HG03108 (cell line): ENCODE results near the gene UNK.

Source experiments
- ATAC-seq: cut with Tn5 transposase; IDR thresholded peaks from one replicate; pipeline ENCODE4 v1.9.1; 2021; ENCODE audit warnings: moderate library complexity; ENCODE audit not compliant: unreplicated experiment

The UNK gene, protein sequence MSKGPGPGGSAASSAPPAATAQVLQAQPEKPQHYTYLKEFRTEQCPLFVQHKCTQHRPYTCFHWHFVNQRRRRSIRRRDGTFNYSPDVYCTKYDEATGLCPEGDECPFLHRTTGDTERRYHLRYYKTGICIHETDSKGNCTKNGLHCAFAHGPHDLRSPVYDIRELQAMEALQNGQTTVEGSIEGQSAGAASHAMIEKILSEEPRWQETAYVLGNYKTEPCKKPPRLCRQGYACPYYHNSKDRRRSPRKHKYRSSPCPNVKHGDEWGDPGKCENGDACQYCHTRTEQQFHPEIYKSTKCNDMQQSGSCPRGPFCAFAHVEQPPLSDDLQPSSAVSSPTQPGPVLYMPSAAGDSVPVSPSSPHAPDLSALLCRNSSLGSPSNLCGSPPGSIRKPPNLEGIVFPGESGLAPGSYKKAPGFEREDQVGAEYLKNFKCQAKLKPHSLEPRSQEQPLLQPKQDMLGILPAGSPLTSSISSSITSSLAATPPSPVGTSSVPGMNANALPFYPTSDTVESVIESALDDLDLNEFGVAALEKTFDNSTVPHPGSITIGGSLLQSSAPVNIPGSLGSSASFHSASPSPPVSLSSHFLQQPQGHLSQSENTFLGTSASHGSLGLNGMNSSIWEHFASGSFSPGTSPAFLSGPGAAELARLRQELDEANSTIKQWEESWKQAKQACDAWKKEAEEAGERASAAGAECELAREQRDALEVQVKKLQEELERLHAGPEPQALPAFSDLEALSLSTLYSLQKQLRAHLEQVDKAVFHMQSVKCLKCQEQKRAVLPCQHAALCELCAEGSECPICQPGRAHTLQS

DNA sequence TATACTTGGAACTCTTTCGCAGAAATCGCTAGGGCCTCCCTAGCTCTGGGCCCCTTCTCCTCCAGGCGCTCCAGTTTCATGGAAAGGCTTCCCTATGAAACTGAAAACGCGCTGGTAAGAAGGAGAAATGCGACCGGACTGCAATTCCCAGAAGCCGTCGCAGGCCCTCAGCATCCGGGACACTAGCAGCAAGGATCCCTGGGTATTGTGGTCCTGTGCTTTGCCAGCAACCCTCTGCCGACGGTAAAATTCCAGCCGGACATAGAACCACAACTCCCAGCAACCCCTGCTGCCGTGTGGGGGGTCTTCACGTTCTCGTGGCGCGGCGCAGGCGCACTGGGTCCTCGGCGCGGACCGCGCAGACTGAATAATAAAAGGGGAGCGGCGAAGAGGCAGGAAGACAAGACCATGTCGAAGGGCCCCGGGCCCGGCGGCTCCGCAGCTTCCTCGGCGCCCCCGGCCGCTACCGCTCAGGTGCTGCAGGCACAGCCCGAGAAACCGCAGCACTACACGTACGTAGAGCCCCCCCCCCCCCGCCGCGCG lies at the start of gene UNK:
Gene UNK (plus strand): TSS at position 334 of the 543 bp plus-strand sequence. CDS start 75 bp downstream, at position 409.
- peak; percentile 49 for ATAC-seq

DNA sequence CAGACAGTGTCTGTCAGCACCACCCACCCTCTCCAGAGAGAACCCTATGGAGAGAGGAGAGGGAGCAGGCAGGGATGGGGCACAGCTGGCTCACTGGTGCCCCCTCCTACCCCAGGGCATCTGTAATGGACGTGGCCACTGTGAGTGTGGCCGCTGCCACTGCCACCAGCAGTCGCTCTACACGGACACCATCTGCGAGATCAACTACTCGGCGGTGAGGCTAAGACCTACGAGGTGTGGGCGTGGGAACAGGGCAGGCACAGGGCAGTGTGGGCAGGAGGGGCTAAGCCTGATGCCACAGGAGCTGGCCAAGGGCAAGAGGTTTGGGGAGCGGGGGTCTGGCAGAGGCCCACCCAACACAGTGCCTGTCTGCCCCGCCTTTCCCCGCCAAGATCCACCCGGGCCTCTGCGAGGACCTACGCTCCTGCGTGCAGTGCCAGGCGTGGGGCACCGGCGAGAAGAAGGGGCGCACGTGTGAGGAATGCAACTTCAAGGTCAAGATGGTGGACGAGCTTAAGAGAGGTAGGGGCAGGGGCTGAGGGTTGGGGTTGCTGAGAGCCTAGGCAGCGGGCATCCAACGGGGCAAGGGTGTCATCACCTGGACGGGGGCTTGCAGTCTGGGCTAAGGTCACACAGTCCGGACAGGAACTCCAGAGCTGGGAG lies 48.3 kb upstream of the UNK start:
- no peak for ATAC-seq

- ATAC-seq = no peak
Measured at GRCh38 chr17:75737133-75737962, 47.3 kb upstream of the UNK start.

DNA sequence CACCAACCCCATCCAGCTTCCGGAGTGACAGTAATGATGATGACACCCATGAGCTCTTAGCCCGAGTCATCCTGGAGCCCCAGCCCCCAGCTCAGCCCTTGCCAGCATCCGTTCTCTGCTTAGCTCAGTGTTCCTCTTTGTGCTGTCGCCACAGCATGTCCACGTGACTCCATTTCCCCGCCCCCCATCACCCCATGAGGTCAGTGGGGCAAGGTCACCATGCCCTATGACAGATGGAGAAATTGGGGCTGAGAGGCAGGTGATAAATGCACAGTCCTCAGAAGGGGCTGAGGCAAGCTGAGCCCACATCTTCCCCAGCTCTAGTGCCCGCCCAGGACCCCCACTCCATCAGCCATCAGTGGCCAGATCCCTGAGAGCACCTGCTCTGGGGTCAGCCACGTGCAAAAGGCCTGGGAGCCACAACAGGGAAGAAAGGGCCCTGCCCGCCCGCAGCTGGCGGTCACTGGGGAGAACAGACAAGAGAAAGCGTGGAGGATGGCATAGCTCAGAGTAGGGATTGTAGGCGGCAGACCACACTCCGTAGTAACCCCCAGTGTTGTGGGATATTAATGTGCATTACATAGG lies 46.3 kb upstream of the UNK start:
- ATAC-seq = no peak

DNA sequence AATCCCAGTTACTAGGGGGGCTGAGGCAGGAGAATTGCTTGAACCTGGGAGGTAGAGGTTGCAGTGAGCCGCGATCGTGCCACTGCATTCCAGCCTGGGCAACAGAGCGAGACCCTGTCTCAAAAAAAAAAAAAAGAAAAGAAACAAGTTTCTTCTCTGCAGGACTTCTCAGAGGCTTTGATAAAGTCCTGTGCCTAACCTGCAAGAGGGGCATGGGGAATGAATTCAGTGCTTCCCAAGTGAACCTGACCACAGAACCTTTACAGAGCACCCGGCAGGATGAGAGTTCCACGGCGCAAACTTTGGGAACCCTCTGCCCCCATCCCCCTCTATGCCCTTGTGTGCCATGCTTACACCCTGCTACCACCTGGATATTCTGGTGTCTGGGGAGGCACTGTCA lies 45.4 kb upstream of the UNK start:
- ATAC-seq = no peak

- no peak for ATAC-seq
Measured at GRCh38 chr17:75739801-75740200, 44.8 kb upstream of the UNK start.

DNA sequence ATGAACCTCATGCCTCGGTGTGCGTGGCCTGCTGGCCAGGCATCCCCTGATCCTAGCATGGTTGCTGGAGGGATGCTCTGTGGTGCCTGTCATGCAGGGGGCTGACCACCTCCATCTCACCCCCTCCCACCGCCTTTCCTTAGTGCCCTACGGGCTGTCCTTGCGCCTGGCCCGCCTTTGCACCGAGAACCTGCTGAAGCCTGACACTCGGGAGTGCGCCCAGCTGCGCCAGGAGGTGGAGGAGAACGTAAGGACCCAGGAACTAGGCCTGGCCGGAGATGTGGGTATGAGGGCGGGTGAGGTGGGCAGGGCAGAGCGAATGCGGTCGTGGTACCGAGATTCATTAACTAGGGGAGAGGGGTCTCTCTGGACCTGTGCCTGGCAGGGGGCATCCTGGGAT lies 44.4 kb upstream of the UNK start:
- no peak for ATAC-seq

DNA sequence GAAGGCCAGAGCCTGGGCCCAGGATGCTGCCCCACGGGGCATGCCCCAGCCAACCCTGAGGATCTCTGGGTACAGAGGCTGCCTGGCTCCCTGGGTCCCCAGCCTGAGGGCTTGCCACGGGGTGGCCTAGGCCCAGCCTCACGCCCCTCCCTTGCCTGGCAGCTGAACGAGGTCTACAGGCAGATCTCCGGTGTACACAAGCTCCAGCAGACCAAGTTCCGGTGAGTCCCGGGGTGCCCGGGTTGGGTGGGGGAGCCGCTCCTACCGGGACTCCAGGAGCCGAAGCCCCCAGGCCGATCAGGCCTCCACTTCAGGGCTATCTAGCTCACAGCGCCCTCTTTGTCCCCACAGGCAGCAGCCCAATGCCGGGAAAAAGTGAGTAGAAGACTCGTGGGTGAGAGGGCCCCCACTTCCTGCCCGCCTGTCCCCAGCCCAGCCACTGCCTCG lies 44.0 kb upstream of the UNK start:
- no peak for ATAC-seq

GRCh38 chr17:75742337-75742736 lies 42.3 kb upstream of the UNK start:
- ATAC-seq = no peak

DNA sequence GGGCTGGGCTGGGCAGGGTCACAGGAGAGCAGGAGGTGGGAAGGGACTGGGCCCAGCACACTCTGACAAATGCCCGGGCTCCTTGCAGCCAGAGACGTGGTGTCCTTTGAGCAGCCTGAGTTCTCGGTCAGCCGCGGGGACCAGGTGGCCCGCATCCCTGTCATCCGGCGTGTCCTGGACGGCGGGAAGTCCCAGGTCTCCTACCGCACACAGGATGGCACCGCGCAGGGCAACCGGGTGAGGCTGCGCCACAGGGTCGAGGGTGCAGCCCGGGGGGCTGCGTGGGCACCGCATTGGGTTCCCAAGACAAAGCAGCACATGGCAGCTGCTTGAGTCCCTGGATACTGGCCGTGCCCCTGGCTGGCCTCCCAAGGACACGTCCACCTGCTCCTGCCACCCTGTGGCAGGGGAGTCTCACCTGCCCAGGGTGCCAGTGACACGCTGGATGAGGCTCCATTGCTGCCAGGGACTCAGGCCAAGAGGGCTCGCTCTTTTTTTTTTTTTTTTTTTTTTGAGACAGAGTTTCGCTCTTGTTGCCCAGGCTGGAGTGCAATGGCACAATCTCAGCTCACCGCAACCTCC lies 40.9 kb upstream of the UNK start:
- no peak for ATAC-seq

- no peak for ATAC-seq
Measured at GRCh38 chr17:75748706-75749105, 35.9 kb upstream of the UNK start.

DNA sequence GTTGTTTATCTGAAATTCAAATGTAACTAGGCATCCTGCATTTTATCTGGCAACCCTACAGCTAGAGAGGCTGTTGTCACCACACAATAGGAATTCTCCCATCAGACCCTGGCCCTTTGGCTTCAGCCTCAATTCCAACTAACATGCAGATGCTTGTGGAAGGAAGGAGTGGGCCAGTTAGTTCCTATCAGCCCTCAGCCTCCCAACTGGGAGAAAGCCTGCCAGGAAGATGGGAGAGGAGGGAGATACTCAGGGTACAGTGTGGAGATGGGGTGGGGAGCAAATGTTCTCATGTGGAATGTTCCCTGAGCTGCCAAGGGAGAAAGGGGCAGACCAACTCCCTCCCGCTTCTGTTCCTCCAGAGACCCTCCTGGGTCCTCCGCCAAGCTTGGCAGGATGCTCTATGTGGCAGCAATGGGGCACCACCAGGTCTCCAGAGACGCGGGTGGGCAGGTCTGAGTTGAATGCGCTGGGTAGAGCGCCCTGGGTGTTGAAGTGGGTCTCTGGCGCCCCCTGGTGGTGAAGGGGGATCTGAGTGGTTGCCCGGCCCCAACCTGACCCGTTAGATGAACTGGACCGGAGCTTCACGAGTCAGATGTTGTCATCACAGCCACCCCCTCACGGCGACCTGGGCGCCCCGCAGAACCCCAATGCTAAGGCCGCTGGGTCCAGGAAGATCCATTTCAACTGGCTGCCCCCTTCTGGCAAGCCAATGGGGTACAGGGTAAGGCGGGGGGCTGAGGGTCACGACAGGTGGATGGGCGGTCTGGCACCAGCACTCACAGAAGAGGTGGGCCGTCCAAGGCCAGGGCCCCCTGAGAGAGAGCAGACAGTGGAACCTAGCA lies 34.8 kb upstream of the UNK start:
- ATAC-seq = no peak

- ATAC-seq = no peak
Measured at GRCh38 chr17:75750661-75751423, 33.8 kb upstream of the UNK start.

- no peak for ATAC-seq
Measured at GRCh38 chr17:75751676-75752404, 32.8 kb upstream of the UNK start.

- no peak for ATAC-seq
Measured at GRCh38 chr17:75752405-75752709, 32.2 kb upstream of the UNK start.

- ATAC-seq = no peak
Measured at GRCh38 chr17:75752802-75753513, 31.6 kb upstream of the UNK start.
